GM08714 (cell line): ENCODE measurements around the gene IER3IP1.
"Not testable (repeated sequence)": the region's sequence is repeated elsewhere in the genome, so short reads cannot be mapped to it uniquely, and the experiment has no call there.

Experiments
- H3K4me3 ChIP-seq: fragments of 200-500 bp; sonication (Bioruptor generic); 2 replicates; pipeline ENCODE4 v1.5.1; 2014; ENCODE audit warnings: mild to moderate bottlenecking, low read length, inconsistent platforms
- ZNF274 ChIP-seq: IDR thresholded peaks from 2 replicates; pipeline ENCODE4 v1.6.1; 2012; ENCODE audit warnings: mild to moderate bottlenecking, low read depth, low read length

Gene IER3IP1

DNA sequence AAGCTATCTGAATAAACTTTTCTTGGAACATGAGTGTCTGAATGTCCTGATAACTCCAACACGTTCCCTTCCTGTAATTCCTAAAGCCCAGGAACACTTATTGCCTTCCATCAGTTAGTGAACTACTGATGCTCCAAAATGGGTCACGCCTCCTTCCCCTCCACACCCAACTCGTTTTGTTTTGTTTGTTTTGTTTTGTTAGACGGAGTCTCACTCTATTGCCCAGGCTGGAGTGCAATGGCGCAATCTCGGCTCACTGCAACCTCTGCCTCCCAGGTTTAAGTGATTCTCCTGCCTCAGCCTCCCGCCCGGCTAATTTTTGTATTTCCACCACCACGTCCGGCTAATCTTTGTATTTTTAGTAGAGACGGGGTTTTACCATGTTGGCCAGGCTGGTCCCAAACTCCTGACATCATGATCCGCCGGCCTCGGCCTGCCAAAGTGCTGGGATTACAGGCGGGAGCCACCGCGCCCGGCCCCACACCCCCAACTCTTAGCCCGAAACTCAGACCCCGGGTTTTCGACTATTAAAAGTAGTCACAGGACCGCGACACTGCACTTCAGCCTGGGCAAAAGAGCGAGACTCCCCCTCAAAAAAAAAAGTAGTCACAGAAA is 774 bp downstream of the IER3IP1 start:
- H3K4me3 ChIP-seq = peak overlapping the region; percentile 79
- no peak for TF ChIP-seq ZNF274

DNA sequence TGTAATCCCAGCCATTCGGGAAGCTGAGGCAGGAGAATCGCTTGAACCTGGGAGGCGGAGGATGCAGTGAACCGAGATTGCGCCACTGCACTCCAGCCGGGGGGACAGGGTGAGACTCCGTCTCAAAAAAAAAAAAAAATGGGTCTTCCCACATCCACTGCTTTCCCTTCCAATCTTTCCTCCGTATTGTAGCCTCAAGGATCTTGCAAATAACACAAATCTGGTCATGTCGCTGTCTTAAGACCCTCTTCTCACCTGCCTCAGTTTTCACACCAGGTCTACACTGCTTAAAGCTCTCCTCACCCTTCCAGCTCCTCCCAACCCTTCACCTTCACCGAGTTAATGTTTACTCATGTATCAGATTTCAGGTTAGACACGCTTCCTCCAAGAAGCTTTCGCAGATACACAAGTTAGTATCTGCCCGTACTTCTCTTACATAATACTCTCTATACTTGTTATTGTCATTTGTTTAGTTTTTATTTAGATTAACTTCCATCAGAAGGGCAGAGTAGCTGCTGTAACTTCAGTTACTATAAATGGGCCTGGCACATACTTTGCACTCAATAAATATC is 1.5 kb downstream of the IER3IP1 start:
- H3K4me3 ChIP-seq = peak overlapping the region; percentile 79
- no peak for TF ChIP-seq ZNF274

DNA sequence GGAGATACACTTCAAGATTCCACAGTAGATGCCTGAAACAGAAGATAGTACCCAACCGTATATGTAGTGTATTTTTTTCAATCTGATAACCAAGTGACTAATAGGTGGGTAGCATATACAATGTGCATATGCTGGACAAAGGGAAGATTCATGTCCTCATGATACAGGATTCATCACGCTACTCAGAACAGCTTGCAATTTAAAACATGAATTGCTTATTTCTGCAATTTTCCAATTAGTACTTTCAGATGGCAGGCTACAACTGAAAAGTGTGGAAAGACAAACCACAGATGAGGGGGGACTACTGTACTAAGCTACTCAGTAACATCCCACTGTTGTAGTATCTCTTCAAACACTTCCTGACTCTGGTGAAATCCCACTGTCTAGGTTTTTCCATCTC is 3.7 kb downstream of the IER3IP1 start:
- TF ChIP-seq ZNF274 = no peak
- H3K4me3 ChIP-seq = no peak overlapping the region

DNA sequence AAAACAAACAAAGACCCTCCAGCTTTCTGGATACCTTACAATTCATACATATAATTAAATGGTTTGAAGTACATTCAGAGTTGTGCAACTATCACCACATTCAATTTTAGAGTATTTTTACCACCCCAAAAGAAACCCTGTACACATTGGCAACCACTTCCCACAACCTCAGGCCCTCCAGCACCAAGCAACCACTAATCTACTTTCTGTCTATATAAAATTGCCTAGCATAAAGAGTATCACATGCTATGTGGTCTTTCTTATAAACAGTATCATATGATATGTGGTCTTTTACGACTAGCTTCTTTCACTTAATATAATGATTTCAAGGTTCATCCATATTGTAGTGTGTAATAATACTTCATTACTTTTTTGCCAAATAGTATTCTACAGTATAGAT is 7.3 kb downstream of the IER3IP1 start:
- no peak overlapping the region for H3K4me3 ChIP-seq
- TF ChIP-seq ZNF274 = no peak

DNA sequence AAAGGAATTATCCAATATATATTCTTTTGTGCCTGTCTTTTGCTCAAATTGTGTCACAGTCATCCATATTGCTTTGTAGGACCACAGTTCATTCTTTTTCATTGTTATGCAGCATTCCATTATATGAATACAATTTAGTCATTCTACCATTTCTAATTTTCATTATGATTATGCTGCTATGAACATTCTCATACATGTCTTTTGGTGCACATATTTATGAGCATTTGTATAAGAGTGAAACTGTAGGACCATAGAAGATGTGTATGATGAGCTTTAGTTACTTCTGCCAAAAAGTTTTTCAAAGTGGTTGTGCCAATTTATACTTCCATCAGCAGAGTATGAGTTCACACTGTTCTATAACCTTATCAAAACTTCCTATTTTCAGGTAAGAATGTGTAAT is 7.7 kb downstream of the IER3IP1 start:
- H3K4me3 ChIP-seq = no peak overlapping the region
- TF ChIP-seq ZNF274 = no peak

DNA sequence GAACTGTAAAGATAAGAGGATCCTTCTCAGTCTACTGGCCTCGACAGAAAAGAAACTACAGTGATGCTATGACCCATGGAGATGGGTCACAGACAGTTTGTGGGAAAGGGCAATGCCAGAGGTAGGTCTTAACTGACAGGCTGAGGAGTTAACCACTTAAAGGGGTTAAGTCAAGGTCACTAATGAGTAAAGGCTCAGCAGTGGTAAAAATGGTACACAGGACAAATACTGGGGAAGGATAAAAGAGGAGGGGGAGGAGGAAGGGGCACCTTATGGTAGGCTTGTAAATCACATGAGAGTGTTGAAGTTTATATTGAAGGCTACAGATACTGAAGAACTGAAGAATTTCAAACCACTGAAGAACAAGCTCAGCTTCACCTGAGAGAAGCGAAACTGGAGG is 9.9 kb downstream of the IER3IP1 start:
- no peak for TF ChIP-seq ZNF274
- no peak overlapping the region for H3K4me3 ChIP-seq

DNA sequence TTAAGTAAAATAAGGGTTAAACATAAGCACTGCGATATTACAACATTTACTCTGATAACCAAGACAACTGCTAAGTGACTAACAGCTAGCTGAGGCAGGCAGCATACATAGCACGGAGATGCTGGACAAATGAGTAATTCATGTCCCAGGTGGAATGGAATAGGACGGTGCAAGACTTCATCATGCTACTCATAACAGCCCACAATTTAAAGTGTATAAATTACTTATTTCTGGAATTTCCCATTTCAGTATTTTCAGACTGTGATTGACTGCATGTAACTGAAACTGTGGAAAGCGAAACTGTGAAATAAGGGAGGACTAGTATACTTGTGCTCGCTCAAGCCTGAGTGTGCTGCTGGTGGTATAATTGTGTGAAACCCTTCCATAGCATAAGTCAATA is 12.9 kb downstream of the IER3IP1 start:
- no peak for TF ChIP-seq ZNF274
- no peak overlapping the region for H3K4me3 ChIP-seq

DNA sequence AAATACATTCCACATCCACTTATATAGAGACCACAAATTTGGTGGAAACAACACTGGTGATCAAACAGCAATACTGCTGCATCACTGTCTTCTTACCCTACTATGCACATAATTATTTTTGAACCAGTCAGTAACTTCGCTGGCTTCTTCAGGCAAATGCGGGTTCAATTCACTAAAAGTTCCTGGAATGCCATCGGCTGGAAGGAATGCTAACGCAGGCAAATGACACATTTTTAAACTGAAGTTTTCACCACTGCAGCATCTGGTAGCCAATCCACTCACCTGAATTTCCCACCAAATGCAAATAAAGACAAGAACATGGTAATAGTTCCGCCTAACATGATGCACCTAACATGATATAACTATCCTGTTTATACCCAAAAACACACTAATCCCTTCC is 15.9 kb downstream of the IER3IP1 start:
- no peak for TF ChIP-seq ZNF274
- H3K4me3 ChIP-seq = no peak overlapping the region

DNA sequence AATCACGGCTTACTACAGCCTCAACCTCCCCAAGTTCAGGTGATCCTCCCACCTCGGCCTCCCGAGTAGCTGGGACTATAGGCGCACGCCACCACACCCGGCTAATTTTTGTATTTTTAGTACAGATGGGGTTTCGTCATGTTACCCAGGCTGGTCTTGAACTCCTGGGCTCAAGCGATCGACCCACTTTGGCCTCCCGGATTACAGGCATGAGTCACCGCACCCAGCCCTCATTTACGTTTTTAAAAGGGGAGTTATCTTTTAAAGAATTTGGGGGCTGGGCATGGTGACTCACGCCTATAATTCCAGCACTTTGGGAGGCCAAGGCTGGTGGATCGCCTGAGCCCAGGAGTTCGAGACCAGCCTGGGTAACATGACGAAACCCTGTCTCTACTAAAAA is 17.8 kb downstream of the IER3IP1 start:
- not testable (repeated sequence) for H3K4me3 ChIP-seq

DNA sequence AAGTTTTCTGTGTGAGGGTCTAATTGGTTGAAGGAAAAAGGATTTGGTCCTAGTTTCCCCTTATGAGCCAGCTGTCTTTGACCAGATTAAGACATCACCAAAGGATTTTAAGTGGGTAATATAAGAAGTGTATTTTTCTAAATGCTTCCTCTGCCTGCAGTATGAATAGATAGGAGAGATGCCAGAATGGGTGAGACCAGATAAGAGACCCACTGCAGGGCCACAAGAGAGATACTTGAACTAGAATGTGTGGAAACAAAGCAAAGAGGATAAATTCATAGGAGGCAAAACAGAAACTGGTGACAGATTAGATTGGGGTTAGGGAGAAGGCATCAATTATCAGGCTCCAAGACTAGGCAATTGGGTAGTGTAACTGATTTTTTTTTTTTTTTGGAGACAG is 24.7 kb downstream of the IER3IP1 start:
- no peak for TF ChIP-seq ZNF274
- H3K4me3 ChIP-seq = peak overlapping the region; percentile 81; the same call in 1 of the 2 replicates

DNA sequence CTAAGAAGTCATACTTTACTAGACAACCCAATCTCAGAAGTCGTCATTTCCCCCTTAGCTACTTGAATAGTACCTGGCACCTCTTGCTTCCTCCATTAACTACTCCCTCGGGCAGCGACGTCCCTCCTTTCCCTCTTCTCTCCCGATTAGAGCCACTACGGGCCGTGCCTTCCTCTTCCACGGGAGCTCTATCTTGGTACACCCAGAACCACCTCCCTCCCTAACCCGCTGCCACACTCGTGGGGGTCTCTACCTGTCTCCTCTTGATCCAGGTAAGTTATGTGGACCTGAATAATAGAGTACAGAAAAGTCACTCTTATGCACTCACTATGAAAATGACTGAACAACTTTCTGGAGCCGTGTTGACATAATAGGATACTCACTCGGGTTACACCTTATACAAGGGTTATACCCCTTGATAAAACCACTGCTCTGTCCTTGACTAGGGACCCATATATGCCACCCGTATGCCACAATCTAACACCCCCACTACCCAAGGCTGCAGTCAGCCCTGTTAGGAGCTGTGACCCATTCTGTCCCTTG is 25.3 kb downstream of the IER3IP1 start:
- no peak for TF ChIP-seq ZNF274
- H3K4me3 ChIP-seq = peak overlapping the region; percentile 81

DNA sequence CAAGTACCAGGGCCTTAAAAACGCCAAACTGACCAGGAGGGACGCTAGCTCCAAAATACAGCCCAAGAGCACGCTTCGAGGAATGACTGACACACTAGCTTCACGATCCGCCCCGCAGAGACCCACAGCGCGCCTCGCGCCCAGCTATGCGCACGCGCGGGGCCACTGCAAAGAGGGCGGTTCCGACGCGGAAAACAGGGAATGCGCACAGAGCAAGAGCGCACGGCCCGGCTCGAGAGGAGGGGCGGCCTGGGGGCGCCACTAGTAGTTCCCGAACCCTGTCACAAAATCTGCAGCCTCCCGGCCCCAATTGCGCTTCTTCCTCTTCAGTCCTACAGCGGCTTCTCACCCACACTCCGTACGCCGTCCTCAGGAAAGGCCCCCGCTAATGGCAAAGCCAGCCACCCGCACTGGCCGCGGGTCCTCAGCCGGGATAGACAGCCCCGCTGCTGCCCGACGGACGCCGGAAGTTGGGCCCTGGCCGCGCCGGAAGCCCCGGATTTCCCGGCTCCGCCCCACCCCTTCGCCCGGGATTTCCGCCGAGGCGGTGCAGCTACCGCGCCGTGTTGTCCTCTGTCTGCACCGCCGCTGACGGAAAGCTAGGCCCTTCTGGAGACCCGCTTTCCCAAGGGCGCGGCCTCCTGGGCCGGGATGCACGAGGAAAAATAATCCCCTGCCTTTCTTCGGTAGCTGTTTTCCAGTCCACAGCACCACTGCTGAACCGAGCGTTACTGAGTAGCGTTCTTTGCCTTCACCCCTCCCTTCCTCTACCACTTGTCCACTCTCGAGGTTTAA is 25.9 kb downstream of the IER3IP1 start, which contains the start of gene HDHD2:
HDHD2 (minus strand) TSS at position 472 of the 795 bp plus-strand sequence. CDS start 14,061 bp downstream, outside the sequence.
- H3K4me3 ChIP-seq = peak within 1 kb of the TSS; percentile 81
- TF ChIP-seq ZNF274 = no peak

DNA sequence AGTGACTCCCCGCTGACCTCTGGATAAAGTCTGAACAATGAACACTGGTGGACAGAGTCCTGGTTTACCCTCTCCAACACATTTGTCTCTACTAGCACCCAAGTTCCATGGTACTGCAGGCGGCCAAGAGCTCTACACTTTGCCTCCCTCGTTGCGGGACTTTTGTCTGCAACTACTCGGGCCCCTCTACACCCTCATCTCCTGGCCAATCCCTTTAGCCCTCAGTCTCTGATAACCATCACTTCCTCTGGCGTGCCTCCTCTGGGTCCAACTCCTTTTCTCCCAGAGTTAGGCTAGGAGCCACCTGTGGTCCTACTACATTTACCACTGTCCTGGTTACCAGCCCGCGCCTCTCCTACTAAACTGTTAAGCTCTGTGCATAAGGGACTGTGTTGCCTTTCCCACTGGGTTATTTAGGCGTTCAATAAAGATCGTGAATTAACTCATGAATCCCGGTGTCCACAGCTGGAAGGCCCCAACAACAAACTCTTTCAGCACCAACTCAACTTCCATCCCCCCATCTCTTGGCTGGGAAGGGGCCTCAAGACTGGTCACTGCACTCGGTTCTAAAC is 26.6 kb downstream of the IER3IP1 start:
- peak overlapping the region; percentile 81 for H3K4me3 ChIP-seq
- no peak for TF ChIP-seq ZNF274

DNA sequence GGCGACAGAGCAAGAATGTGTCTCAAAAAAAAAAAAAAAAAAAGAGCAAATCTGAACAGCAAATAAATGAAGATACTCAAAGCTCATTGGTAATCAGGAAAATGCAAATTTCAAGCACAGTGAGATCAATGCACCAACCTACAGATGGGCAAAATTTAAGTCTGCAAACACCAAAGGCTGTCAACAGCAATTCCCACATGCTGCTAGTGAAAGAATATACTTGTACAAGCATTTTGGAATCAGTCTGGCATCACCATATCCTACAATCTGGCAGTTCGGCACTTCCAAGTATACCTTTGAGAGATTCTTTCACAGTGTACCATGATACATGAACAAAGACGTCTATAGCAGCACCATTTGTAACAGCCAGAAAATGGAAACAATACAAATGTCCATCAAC is 30.0 kb downstream of the IER3IP1 start:
- H3K4me3 ChIP-seq = no peak overlapping the region
- no peak for TF ChIP-seq ZNF274
